ENCODE data around the gene GATD1.

Gene GATD1

DNA sequence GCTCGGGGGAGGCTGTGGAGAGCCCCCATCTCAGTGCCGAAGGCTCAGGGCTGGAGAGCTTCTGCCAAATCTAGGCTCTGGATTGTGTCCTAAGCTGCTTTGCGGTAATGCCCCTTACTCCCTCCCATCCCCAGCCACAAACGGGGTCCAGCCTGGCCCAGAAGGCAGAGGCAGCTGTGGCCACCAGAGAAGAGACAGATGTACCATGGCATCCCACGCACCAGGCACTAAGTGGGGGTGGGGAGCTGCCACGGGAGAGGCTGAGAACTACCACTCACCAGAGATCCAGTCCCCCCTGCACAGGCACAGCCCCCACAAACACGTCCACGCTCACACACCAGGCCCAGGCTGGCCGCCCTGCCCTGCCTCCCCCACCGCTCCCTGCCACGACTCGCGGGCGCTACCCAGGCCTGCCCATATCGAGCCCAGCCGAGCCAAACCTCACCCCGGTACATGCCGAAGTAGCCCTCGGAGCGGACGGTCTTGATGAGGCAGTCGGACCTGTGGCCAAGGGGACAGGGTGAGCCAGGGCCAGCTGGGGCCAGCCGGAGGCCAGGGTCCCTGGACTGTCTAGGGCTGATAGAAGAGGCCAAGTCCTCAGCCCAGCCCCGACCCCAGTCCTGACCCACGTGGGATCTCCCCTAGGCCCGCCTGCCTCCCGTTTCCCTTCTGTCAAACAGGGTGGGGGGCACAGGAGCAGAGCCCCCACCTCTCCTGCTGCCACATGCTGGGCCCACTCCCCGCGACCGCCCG is 16.9 kb upstream of the GATD1 start:
- no peak for TF ChIP-seq ZNF404 (tag by site-specific recombination; IDR thresholded peaks at IDR 0.05)
- TF ChIP-seq ZNF394 (tag by site-specific recombination; IDR thresholded peaks at IDR 0.05; ENCODE audit: borderline replicate concordance): no peak
- peak; percentile 30 for TF ChIP-seq ZFHX2 (tag by site-specific recombination; conservative IDR thresholded peaks at IDR 0.05)
- TF ChIP-seq, protein P1, sequence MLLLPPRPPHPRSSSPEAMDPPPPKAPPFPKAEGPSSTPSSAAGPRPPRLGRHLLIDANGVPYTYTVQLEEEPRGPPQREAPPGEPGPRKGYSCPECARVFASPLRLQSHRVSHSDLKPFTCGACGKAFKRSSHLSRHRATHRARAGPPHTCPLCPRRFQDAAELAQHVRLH (tag by site-specific recombination; IDR thresholded peaks at IDR 0.05): no peak
- H3K4me3 ChIP-seq (ENCODE audit: low read depth, low read length): no peak overlapping the region
- peaks cover 6% of the 10 kb centered on the region for H3K4me1 ChIP-seq (ENCODE audit: control insufficient read depth, insufficient read depth, low read length)
- no peak overlapping the region for H3K27ac ChIP-seq (ENCODE audit: extremely low read depth, low read depth, low read length)
- ChIA-PET CTCF (no interaction called here), POLR2A (interaction anchor here (0.9 kb wide), 1 partner anchor 11 kb away, joined by 4 read pairs; no protein-coding TSS in a partner anchor)
- H3K9me3 ChIP-seq (ENCODE audit: control insufficient read depth, insufficient read depth, low read depth, low read length): no peaks in the 10 kb centered on the region
- H3K36me3 ChIP-seq (ENCODE audit: control insufficient read depth in 2 of 2, insufficient read depth in 1 of 2, low read length in 2 of 2): peaks cover 0 to 37% of the 10 kb centered on the region in 2 experiments; a peak in 1 of 3 replicates

DNA sequence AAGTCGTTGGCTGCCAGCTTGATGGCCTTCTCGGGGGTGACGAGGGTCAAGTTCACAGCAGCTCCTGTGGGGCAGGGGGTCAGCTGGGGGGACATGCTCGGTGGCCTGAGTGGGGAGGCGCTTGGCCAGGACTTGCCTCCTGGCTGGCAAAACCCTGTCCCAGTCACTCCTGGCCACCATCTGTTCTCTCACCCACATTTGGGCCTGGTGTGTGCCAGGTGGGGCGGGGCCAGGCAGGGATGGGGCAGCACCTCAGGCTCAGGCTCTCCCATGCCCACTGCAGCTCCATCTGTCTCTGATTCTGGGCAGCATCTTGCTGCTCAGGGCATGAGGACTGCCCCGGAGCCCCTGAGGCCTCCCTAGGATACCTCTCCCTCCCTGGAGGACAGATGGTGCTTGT is 16.3 kb upstream of the GATD1 start:
- POLR2A ChIA-PET: interaction anchor here (0.7 to 0.9 kb wide), 2 partner anchors 10 to 16 kb away, joined by 4 to 9 read pairs; no protein-coding TSS in a partner anchor
- CTCF ChIA-PET: interaction anchor here (0.6 to 0.7 kb wide), 2 partner anchors 46 to 158 kb away, joined by 3 to 6 read pairs; no protein-coding TSS in a partner anchor
- H3K4me1 ChIP-seq (ENCODE audit: control insufficient read depth, insufficient read depth, low read length): peaks cover 6% of the 10 kb centered on the region

DNA sequence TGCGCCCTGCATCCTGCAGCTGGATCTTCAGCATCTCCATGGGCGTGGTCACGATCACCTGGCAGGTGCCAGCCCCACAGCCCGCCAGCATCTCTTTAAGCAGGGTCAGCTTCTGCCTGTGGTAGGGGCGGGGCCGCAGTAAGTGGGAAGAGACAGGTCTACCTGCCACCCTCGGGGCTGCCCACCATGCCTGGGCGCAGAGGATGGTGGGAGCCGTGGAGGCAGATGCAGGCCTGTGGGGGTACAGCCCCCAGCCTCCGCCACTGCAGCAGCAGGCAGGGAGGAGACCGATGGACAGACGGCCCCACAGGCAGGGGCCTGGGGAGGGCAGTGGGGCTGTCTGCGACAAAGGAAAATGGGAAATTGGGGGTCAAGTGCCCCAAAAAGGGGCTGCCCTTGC is 15.6 kb upstream of the GATD1 start:
- Histone ChIP-seq H3K27ac (ENCODE audit: extremely low read depth, low read depth, low read length) (no peak overlapping the region), H3K4me1 (ENCODE audit: control insufficient read depth, insufficient read depth, low read length) (peaks cover 6% of the 10 kb centered on the region), H3K9me3 (ENCODE audit: control insufficient read depth, insufficient read depth, low read depth, low read length) (no peaks in the 10 kb centered on the region), H3K36me3 (ENCODE audit: control insufficient read depth in 2 of 2, insufficient read depth in 1 of 2, low read length in 2 of 2) (peaks cover 0 to 33% of the 10 kb centered on the region in 2 experiments; a peak in 1 of 3 replicates), H3K4me3 (ENCODE audit: low read depth, low read length) (no peak overlapping the region)
- TF ChIP-seq ZFP3 (tag by site-specific recombination; IDR thresholded peaks at IDR 0.05; ENCODE audit: low read depth) (no peak), ZNF37A (tag by site-specific recombination; IDR thresholded peaks at IDR 0.05) (no peak), ZNF132 (tag by site-specific recombination; IDR thresholded peaks at IDR 0.05; ENCODE audit: borderline replicate concordance) (no peak), EGR2 (tag by site-specific recombination; IDR thresholded peaks at IDR 0.05; ENCODE audit: low read depth) (peak; percentile 52; the same call in 1 of the 2 replicates), KLF8 (tag by site-specific recombination; IDR thresholded peaks at IDR 0.05) (no peak), ZNF221 (tag by site-specific recombination; IDR thresholded peaks at IDR 0.05; ENCODE audit: borderline replicate concordance) (no peak), ZNF202 (tag by site-specific recombination; IDR thresholded peaks at IDR 0.05; ENCODE audit: borderline replicate concordance) (no peak), ZSCAN23 (tag by site-specific recombination; IDR thresholded peaks at IDR 0.05) (no peak), ZBTB8A (tag by site-specific recombination; IDR thresholded peaks at IDR 0.05) (no peak), FEZF1 (tag by site-specific recombination; IDR thresholded peaks at IDR 0.05) (no peak), BCL11B (tag by site-specific recombination; IDR thresholded peaks at IDR 0.05; ENCODE audit: low read depth) (peak; percentile 13; the same call in 1 of the 2 replicates)
- TF ChIP-seq, protein P2, sequence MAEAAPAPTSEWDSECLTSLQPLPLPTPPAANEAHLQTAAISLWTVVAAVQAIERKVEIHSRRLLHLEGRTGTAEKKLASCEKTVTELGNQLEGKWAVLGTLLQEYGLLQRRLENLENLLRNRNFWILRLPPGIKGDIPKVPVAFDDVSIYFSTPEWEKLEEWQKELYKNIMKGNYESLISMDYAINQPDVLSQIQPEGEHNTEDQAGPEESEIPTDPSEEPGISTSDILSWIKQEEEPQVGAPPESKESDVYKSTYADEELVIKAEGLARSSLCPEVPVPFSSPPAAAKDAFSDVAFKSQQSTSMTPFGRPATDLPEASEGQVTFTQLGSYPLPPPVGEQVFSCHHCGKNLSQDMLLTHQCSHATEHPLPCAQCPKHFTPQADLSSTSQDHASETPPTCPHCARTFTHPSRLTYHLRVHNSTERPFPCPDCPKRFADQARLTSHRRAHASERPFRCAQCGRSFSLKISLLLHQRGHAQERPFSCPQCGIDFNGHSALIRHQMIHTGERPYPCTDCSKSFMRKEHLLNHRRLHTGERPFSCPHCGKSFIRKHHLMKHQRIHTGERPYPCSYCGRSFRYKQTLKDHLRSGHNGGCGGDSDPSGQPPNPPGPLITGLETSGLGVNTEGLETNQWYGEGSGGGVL (tag by site-specific recombination; IDR thresholded peaks at IDR 0.05): no peak
- TF ChIP-seq, protein P3, sequence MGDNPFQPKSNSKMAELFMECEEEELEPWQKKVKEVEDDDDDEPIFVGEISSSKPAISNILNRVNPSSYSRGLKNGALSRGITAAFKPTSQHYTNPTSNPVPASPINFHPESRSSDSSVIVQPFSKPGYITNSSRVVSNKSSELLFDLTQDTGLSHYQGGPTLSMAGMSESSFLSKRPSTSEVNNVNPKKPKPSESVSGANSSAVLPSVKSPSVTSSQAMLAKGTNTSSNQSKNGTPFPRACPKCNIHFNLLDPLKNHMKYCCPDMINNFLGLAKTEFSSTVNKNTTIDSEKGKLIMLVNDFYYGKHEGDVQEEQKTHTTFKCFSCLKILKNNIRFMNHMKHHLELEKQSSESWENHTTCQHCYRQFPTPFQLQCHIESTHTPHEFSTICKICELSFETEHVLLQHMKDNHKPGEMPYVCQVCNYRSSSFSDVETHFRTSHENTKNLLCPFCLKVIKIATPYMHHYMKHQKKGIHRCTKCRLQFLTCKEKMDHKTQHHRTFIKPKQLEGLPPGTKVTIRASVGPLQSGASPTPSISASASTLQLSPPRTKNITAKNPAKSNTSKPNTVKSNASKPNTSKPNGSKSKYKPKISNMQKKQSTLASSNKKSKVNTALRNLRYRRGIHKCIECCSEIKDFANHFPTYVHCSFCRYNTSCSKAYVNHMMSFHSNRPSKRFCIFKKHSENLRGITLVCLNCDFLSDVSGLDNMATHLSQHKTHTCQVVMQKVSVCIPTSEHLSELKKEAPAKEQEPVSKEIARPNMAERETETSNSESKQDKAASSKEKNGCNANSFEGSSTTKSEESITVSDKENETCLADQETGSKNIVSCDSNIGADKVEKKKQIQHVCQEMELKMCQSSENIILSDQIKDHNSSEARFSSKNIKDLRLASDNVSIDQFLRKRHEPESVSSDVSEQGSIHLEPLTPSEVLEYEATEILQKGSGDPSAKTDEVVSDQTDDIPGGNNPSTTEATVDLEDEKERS (tag by site-specific recombination; IDR thresholded peaks at IDR 0.05): no peak
- TF ChIP-seq, protein P4, sequence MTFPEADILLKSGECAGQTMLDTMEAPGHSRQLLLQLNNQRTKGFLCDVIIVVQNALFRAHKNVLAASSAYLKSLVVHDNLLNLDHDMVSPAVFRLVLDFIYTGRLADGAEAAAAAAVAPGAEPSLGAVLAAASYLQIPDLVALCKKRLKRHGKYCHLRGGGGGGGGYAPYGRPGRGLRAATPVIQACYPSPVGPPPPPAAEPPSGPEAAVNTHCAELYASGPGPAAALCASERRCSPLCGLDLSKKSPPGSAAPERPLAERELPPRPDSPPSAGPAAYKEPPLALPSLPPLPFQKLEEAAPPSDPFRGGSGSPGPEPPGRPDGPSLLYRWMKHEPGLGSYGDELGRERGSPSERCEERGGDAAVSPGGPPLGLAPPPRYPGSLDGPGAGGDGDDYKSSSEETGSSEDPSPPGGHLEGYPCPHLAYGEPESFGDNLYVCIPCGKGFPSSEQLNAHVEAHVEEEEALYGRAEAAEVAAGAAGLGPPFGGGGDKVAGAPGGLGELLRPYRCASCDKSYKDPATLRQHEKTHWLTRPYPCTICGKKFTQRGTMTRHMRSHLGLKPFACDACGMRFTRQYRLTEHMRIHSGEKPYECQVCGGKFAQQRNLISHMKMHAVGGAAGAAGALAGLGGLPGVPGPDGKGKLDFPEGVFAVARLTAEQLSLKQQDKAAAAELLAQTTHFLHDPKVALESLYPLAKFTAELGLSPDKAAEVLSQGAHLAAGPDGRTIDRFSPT (tag by site-specific recombination; IDR thresholded peaks at IDR 0.05): no peak
- ChIA-PET POLR2A (interaction anchor here (0.7 to 0.9 kb wide), 2 partner anchors 9 to 15 kb away, joined by 4 to 9 read pairs; no protein-coding TSS in a partner anchor), CTCF (interaction anchor here (0.7 kb wide), 1 partner anchor 45 kb away, joined by 6 read pairs; no protein-coding TSS in a partner anchor)

More for the DNA sequence above, 16.3 kb upstream of the GATD1 start:
- no peak for TF ChIP-seq ZNF623 (tag by site-specific recombination; IDR thresholded peaks at IDR 0.05)
- H3K27ac ChIP-seq (ENCODE audit: extremely low read depth, low read depth, low read length): no peak overlapping the region
- H3K4me3 ChIP-seq (ENCODE audit: low read depth, low read length): no peak overlapping the region
- H3K36me3 ChIP-seq (ENCODE audit: control insufficient read depth in 2 of 2, insufficient read depth in 1 of 2, low read length in 2 of 2): peaks cover 0 to 33% of the 10 kb centered on the region in 2 experiments; a peak in 1 of 3 replicates
- no peaks in the 10 kb centered on the region for H3K9me3 ChIP-seq (ENCODE audit: control insufficient read depth, insufficient read depth, low read depth, low read length)

Measured in HEK293 (cell line).